Transverse colon (tissue), 3 donors: ENCODE data around the gene TJAP1.

Experiments used
- EP300 ChIP-seq: sonication (generic); formaldehyde crosslinking; IDR thresholded peaks from one replicate; pipeline ENCODE4 v1.6.1; 2017; ENCODE audit warnings: antibody characterized with exemption, low read depth
- POLR2A ChIP-seq: fragments of 450-650 bp; IDR thresholded peaks from one replicate; pipeline ENCODE4 v1.6.1; 2016; ENCODE audit warnings: antibody characterized with exemption, mild to moderate bottlenecking, moderate library complexity
- TF ChIP-seq, protein P1 (sequence below), 5 experiments: fragments of 200-600 bp in 3 of 5; fragments of 450-650 bp in 2 of 5; sonication (generic) in 3 of 5; IDR thresholded peaks; 1 replicate in 2 of 5; 2 replicates in 3 of 5; pipeline ENCODE4 v1.5.1; 2016 to 2017; ENCODE audit warnings: antibody characterized with exemption in 5 of 5, inconsistent platforms in 3 of 5, mild to moderate bottlenecking in 2 of 5, moderate library complexity in 1 of 5

DNA sequence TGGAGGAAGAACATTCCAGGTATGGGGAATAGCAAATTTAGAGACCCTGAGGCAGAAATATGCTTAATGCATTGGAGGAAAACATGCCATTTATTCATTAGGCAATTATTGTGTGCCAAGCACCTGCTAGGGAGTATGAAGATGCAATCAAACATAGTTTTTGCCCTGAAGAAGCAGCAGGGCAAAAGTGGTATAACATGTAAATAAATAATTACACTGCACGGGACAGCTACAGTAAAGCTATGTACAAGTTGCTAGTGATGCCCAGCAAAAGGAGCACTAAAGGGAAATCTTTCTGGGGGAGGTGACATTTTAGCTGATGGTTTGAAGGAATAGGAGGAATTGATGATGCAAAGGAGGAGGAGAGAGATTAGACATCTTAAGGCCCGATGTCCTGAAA, 624 bp upstream of the TJAP1 start:
- TF ChIP-seq, protein P1, sequence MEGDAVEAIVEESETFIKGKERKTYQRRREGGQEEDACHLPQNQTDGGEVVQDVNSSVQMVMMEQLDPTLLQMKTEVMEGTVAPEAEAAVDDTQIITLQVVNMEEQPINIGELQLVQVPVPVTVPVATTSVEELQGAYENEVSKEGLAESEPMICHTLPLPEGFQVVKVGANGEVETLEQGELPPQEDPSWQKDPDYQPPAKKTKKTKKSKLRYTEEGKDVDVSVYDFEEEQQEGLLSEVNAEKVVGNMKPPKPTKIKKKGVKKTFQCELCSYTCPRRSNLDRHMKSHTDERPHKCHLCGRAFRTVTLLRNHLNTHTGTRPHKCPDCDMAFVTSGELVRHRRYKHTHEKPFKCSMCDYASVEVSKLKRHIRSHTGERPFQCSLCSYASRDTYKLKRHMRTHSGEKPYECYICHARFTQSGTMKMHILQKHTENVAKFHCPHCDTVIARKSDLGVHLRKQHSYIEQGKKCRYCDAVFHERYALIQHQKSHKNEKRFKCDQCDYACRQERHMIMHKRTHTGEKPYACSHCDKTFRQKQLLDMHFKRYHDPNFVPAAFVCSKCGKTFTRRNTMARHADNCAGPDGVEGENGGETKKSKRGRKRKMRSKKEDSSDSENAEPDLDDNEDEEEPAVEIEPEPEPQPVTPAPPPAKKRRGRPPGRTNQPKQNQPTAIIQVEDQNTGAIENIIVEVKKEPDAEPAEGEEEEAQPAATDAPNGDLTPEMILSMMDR (IDR thresholded peaks at IDR 0.05) = no peak
- no peak for TF ChIP-seq POLR2A
- TF ChIP-seq EP300 = no peak
